Testis (tissue), 3 donors: ENCODE data around the gene HECTD4. TPM values are rescaled to one million over a fixed set of nuclear protein-coding genes. Genes with fewer than 3 reads are reported as not detected.

Experiments
- DNase-seq: peaks from one replicate; pipeline ENCODE4 v3.0.0-alpha.2; 2019
- H3K27ac ChIP-seq, 2 donors: fragments of 200-600 bp; sonication (generic); one replicate each; pipeline ENCODE4 v1.5.1; 2019
- H3K27me3 ChIP-seq: fragments of 200-600 bp; sonication (generic); one replicate; pipeline ENCODE4 v1.5.1; 2019
- H3K36me3 ChIP-seq: fragments of 200-600 bp; sonication (generic); one replicate; pipeline ENCODE4 v1.5.1; 2017; ENCODE audit warnings: low read depth; ENCODE audit errors: missing control alignments
- H3K4me1 ChIP-seq: fragments of 200-600 bp; sonication (generic); one replicate; pipeline ENCODE4 v1.5.1; 2019
- H3K4me3 ChIP-seq, 2 donors: fragments of 200-600 bp; sonication (generic); one replicate each; pipeline ENCODE4 v1.5.1; 2017 to 2019
- H3K9me3 ChIP-seq: fragments of 200-600 bp; sonication (generic); one replicate; pipeline ENCODE4 v1.5.1; 2017
- CTCF ChIP-seq, 3 experiments: fragments of 450-650 bp in 2 of 3; fragments of 200-600 bp in 1 of 3; sonication (generic) in 1 of 3; IDR thresholded peaks; one replicate each; pipeline ENCODE4 v1.5.1; 2016 to 2019; ENCODE audit warnings: antibody characterized with exemption in 3 of 3, mild to moderate bottlenecking in 2 of 3, moderate library complexity in 1 of 3
- POLR2A ChIP-seq: fragments of 450-650 bp; IDR thresholded peaks from one replicate; pipeline ENCODE4 v1.6.1; 2017; ENCODE audit warnings: antibody characterized with exemption, mild to moderate bottlenecking, moderate library complexity
- WGBS, 2 donors: methylation state at CpG; one replicate each; pipeline ENCODE4 v1.1.5; 2018; 5-methylcytosine and 5-hydroxymethylcytosine counted together
- intact Hi-C: fragments of 100-400 bp; cut with DNase I; formaldehyde crosslinking; loops from one replicate; pipeline ENCODE4 v1.15.1; 2023; ENCODE audit warnings: low total_unique reads
- polyA plus RNA-seq: library from polyadenylated mRNA; stranded (reverse); fragments of 350-450 nt; fragmentation: Illumina TruSeq; extraction: RNeasy Lipid Tissue Mini Kit (QIAGEN cat#74804); gene quantifications from one replicate; pipeline ENCODE4 v1.2.3, GENCODE V29; 2014; ENCODE audit warnings: low read depth, low replicate concordance; ENCODE audit not compliant: insufficient read depth
- total RNA-seq, 2 donors: library from RNA; depleted of rRNA; stranded (reverse); fragments of >200 nt; gene quantifications; one replicate each; pipeline ENCODE4 v1.2.3, GENCODE V29; 2016

HECTD4 gene
- total and polyA plus RNA-seq, 3 donors from 2014 or later = 49.6 to 91.8 (median 68.8) TPM

GRCh38 chr12:112425582-112426382 lies 43.6 kb upstream of the HECTD4 start:
- no peaks in the 10 kb centered on the region for H3K9me3 ChIP-seq
- H3K4me1 ChIP-seq = peaks cover 26% of the 10 kb centered on the region
- no peak for TF ChIP-seq POLR2A
- no peak for TF ChIP-seq CTCF (IDR thresholded peaks at IDR 0.05)
- 88 to 98% methylated on average over 7 of the region's 7 CpGs for WGBS, 2 donors
- no peaks in the 10 kb centered on the region for H3K36me3 ChIP-seq
- intact Hi-C loops = no loop called here
- no peaks in the 10 kb centered on the region for H3K27me3 ChIP-seq
- H3K4me3 ChIP-seq = no peak overlapping the region
- DNase-seq = no peak
- no peak overlapping the region for H3K27ac ChIP-seq

- DNase-seq = no peak
- TF ChIP-seq CTCF (IDR thresholded peaks at IDR 0.05) = no peak
- TF ChIP-seq POLR2A = no peak
- 72 to 81% methylated on average over 3 of the region's 3 CpGs for WGBS, 2 donors
- intact Hi-C loops = no loop called here
- Histone ChIP-seq H3K4me1 (peaks cover 37% of the 10 kb centered on the region), H3K4me3 (no peak overlapping the region), H3K27me3 (no peaks in the 10 kb centered on the region), H3K9me3 (no peaks in the 10 kb centered on the region), H3K27ac (peak overlapping the region; percentile 79 to 82), H3K36me3 (no peaks in the 10 kb centered on the region)
Measured at GRCh38 chr12:112424126-112424525, 41.9 kb upstream of the HECTD4 start.

GRCh38 chr12:112422531-112422930 lies 40.3 kb upstream of the HECTD4 start:
- peaks cover 41% of the 10 kb centered on the region for H3K4me1 ChIP-seq
- H3K9me3 ChIP-seq = no peaks in the 10 kb centered on the region
- H3K4me3 ChIP-seq = no peak overlapping the region
- peak; percentile 73 for DNase-seq
- no peaks in the 10 kb centered on the region for H3K36me3 ChIP-seq
- H3K27ac ChIP-seq = peak overlapping the region; percentile 79 to 82
- 26 to 45% methylated on average over 5 of the region's 5 CpGs for WGBS, 2 donors
- H3K27me3 ChIP-seq = no peaks in the 10 kb centered on the region
- intact Hi-C loops = no loop called here
- TF ChIP-seq POLR2A = no peak
- no peak for TF ChIP-seq CTCF (IDR thresholded peaks at IDR 0.05)

GRCh38 chr12:112421363-112421762 lies 39.1 kb upstream of the HECTD4 start:
- TF ChIP-seq POLR2A = no peak
- TF ChIP-seq CTCF (IDR thresholded peaks at IDR 0.05) = no peak
- no peaks in the 10 kb centered on the region for H3K9me3 ChIP-seq
- no peaks in the 10 kb centered on the region for H3K36me3 ChIP-seq
- H3K4me1 ChIP-seq = peaks cover 41% of the 10 kb centered on the region
- intact Hi-C loops = no loop called here
- 81 to 86% methylated on average over 1 of the region's 1 CpG for WGBS, 2 donors
- no peaks in the 10 kb centered on the region for H3K27me3 ChIP-seq
- no peak for DNase-seq
- H3K4me3 ChIP-seq = no peak overlapping the region
- peak overlapping the region; percentile 79 to 82 for H3K27ac ChIP-seq

- intact Hi-C loops = no loop called here
- Histone ChIP-seq H3K4me1 (peaks cover 41% of the 10 kb centered on the region), H3K27me3 (no peaks in the 10 kb centered on the region), H3K9me3 (no peaks in the 10 kb centered on the region), H3K27ac (peak overlapping the region in 1 of 2 donors; percentile 82), H3K4me3 (no peak overlapping the region), H3K36me3 (no peaks in the 10 kb centered on the region)
- WGBS, 2 donors = 67 to 83% methylated on average over 3 of the region's 3 CpGs
- TF ChIP-seq POLR2A = no peak
- no peak for TF ChIP-seq CTCF (IDR thresholded peaks at IDR 0.05)
- DNase-seq = no peak
Measured at GRCh38 chr12:112420740-112421139, 38.5 kb upstream of the HECTD4 start.
